Measurements from ENCODE around the gene URGCP.

The URGCP gene

DNA sequence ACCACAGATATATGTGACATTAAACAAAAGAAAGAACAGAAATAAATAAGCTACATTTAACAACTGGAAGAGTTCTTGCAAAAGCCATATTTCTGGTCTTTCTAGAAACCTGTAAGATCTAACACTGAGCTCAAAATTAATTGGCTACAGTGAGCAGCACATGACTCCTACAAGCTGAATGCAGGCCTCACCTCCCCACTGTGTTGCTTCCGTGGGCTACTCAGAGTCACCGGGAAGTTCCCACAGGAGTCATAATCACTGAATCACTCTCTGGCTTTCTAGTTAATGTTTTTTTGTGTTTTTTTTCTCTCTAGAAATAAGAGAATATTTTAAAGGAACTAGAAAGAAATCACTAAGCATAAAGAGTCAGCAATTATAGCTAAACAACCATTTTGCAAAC lies 26.9 kb downstream of the URGCP start:
- H4K20me1 ChIP-seq (ENCODE audit: insufficient read depth, low read length), result no peaks in the 10 kb centered on the region

DNA sequence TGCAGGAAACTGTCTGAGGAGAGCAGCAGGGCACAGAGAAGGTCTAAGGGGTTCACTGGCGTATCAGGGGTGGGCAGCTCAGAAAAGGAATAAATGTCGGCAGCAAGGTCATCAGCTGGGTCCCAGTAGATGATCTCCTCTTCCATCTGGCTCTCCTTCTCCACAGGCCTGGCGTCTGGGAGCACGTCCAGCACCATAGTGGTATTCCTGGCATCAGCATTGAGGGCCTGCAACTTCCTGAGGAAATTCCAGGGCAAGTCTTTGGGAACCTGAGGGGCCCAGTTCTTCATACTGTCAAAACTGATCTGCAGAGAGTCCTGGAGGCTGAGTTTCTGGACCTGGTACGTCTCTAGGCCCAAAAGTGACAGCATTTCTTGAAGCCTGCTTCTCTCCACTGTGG lies 27.5 kb downstream of the URGCP start:
- Histone ChIP-seq H3K4me2 (ENCODE audit: low read length) (no peak overlapping the region), H4K20me1 (ENCODE audit: insufficient read depth, low read length) (no peaks in the 10 kb centered on the region), H3F3A (ENCODE audit: insufficient read depth, low read length) (no peaks in the 10 kb centered on the region), H3K36me3 (ENCODE audit: insufficient read depth, low read length) (peaks cover 92% of the 10 kb centered on the region), H3K27ac (ENCODE audit: low read depth, low read length, poor library complexity, severe bottlenecking) (no peak overlapping the region), H2AFZ (ENCODE audit: low read length) (no peak overlapping the region), H3K9me2 (ENCODE audit: low read depth, low read length) (no peaks in the 10 kb centered on the region), H3K9me3 (ENCODE audit: low read length) (no peaks in the 10 kb centered on the region), H3K79me2 (ENCODE audit: insufficient read depth, low read length) (no peaks in the 10 kb centered on the region), H3K4me3 (ENCODE audit: low read depth, low read length, poor library complexity, severe bottlenecking) (no peak overlapping the region), H3K9ac (ENCODE audit: low read length) (no peak overlapping the region), H3K4me1 (ENCODE audit: insufficient read depth, low read length, severe bottlenecking) (peaks cover 22% of the 10 kb centered on the region), H3K27me3 (ENCODE audit: insufficient read depth, low read length) (no peaks in the 10 kb centered on the region)
- no peak for TF ChIP-seq EZH2 (IDR thresholded peaks at IDR 0.05; ENCODE audit: borderline replicate concordance, low read length)
- TF ChIP-seq, protein P1, sequence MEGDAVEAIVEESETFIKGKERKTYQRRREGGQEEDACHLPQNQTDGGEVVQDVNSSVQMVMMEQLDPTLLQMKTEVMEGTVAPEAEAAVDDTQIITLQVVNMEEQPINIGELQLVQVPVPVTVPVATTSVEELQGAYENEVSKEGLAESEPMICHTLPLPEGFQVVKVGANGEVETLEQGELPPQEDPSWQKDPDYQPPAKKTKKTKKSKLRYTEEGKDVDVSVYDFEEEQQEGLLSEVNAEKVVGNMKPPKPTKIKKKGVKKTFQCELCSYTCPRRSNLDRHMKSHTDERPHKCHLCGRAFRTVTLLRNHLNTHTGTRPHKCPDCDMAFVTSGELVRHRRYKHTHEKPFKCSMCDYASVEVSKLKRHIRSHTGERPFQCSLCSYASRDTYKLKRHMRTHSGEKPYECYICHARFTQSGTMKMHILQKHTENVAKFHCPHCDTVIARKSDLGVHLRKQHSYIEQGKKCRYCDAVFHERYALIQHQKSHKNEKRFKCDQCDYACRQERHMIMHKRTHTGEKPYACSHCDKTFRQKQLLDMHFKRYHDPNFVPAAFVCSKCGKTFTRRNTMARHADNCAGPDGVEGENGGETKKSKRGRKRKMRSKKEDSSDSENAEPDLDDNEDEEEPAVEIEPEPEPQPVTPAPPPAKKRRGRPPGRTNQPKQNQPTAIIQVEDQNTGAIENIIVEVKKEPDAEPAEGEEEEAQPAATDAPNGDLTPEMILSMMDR (IDR thresholded peaks at IDR 0.05; ENCODE audit: low read length), result no peak

More for the DNA sequence above, 26.9 kb downstream of the URGCP start:
- Histone ChIP-seq H3K9me2 (ENCODE audit: low read depth, low read length) (no peaks in the 10 kb centered on the region), H3K4me2 (ENCODE audit: low read length) (no peak overlapping the region), H3K79me2 (ENCODE audit: insufficient read depth, low read length) (no peaks in the 10 kb centered on the region), H3K27me3 (ENCODE audit: insufficient read depth, low read length) (no peaks in the 10 kb centered on the region), H3K9me3 (ENCODE audit: low read length) (no peaks in the 10 kb centered on the region), H3K9ac (ENCODE audit: low read length) (no peak overlapping the region), H2AFZ (ENCODE audit: low read length) (no peak overlapping the region), H3K27ac (ENCODE audit: low read depth, low read length, poor library complexity, severe bottlenecking) (no peak overlapping the region), H3F3A (ENCODE audit: insufficient read depth, low read length) (no peaks in the 10 kb centered on the region), H3K4me3 (ENCODE audit: low read depth, low read length, poor library complexity, severe bottlenecking) (no peak overlapping the region), H3K36me3 (ENCODE audit: insufficient read depth, low read length) (peaks cover 92% of the 10 kb centered on the region), H3K4me1 (ENCODE audit: insufficient read depth, low read length, severe bottlenecking) (peaks cover 22% of the 10 kb centered on the region)
- TF ChIP-seq, protein P1 (IDR thresholded peaks at IDR 0.05; ENCODE audit: low read length), result no peak
- no peak for TF ChIP-seq EZH2 (IDR thresholded peaks at IDR 0.05; ENCODE audit: borderline replicate concordance, low read length)

DNA sequence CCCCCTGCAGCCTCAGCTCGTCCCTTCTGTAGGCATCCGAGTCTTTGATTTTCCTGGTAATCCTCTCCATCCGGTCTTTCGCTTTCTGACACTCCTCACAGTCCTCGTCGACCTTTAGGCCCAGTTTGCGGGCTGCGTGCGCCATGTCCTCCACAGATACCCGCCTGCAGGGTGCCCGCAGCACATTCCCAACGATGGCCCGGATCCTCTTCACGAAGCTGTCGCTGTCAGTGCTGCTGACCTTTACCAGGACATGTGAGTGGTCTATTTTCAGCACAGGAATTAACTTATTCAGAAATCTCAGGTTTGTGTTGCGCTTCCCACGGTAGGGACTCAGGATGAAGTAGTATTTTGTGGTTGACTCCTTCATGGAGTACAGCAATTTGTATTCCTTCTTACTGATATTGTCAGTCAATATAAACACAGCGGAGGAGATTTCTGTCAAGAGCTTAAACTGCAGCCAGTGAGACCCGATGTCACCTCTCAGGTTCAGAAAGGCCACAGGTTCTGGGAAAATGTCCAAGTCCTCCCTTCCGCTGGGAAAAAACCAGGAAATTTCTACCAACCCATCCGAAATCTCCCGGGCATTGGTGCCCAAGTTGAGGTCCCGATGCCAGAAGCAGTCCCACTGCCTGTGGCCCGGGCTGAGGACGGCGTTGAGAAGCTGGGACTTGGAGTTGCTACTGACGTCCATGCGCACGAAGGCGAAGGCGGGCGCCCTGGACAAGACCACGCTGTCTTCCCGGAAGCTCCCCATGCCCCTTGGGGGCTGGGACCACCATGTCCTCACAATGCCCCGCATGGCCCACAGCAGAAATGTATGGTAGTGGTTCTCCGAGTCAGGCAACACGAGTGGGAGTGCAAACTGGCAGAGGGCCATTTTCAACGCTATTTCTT lies 28.2 kb downstream of the URGCP start:
- Histone ChIP-seq H3K79me2 (ENCODE audit: insufficient read depth, low read length) (no peaks in the 10 kb centered on the region), H3K4me1 (ENCODE audit: insufficient read depth, low read length, severe bottlenecking) (peaks cover 22% of the 10 kb centered on the region), H2AFZ (ENCODE audit: low read length) (no peak overlapping the region), H3K9me2 (ENCODE audit: low read depth, low read length) (no peaks in the 10 kb centered on the region), H3K27ac (ENCODE audit: low read depth, low read length, poor library complexity, severe bottlenecking) (no peak overlapping the region), H4K20me1 (ENCODE audit: insufficient read depth, low read length) (no peaks in the 10 kb centered on the region), H3K4me3 (ENCODE audit: low read depth, low read length, poor library complexity, severe bottlenecking) (no peak overlapping the region), H3F3A (ENCODE audit: insufficient read depth, low read length) (no peaks in the 10 kb centered on the region), H3K9ac (ENCODE audit: low read length) (no peak overlapping the region), H3K9me3 (ENCODE audit: low read length) (no peaks in the 10 kb centered on the region), H3K27me3 (ENCODE audit: insufficient read depth, low read length) (no peaks in the 10 kb centered on the region), H3K36me3 (ENCODE audit: insufficient read depth, low read length) (peaks cover 93% of the 10 kb centered on the region), H3K4me2 (ENCODE audit: low read length) (no peak overlapping the region)
- TF ChIP-seq, protein P1 (IDR thresholded peaks at IDR 0.05; ENCODE audit: low read length), result no peak
- no peak for TF ChIP-seq EZH2 (IDR thresholded peaks at IDR 0.05; ENCODE audit: borderline replicate concordance, low read length)
